GM20000 (cell line): Measurements from ENCODE around the gene FDXR.

Experiments
- DNase-seq: peaks from one replicate; pipeline ENCODE4 v3.0.0; 2012; ENCODE audit warnings: low spot score
- CTCF ChIP-seq: IDR thresholded peaks from 2 replicates; pipeline ENCODE4 v1.5.1; 2012; ENCODE audit warnings: mild to moderate bottlenecking, control low read depth; ENCODE audit errors: extremely low read depth, missing control alignments

Gene FDXR

GRCh38 chr17:74868908-74869255 lies 3.9 kb downstream of the FDXR start:
- no peak for DNase-seq
- no peak for TF ChIP-seq CTCF

GRCh38 chr17:74868251-74868907 lies 4.4 kb downstream of the FDXR start:
- no peak for DNase-seq
- no peak for TF ChIP-seq CTCF

- TF ChIP-seq CTCF = no peak
- DNase-seq = no peak
Observed at GRCh38 chr17:74866198-74866835, 6.5 kb downstream of the FDXR start.

- DNase-seq = no peak
- TF ChIP-seq CTCF = no peak
Observed at GRCh38 chr17:74865504-74866197, 7.1 kb downstream of the FDXR start.

- peak; percentile 97 for TF ChIP-seq CTCF
- peak; percentile 86 for DNase-seq
Observed at GRCh38 chr17:74864866-74865395, 7.9 kb downstream of the FDXR start.

- TF ChIP-seq CTCF = no peak
Observed at GRCh38 chr17:74864297-74864865, 8.4 kb downstream of the FDXR start.

More at GRCh38 chr17:74864297-74864865, 8.4 kb downstream of the FDXR start:
- DNase-seq = no peak
